HCT116 (cell line): ENCODE data around the gene PFKP. TPM values are rescaled to one million over a fixed set of nuclear protein-coding genes. Genes with fewer than 3 reads are reported as not detected.
A peak's percentile ranks its signal among the peaks of the same experiment; 100 is the strongest.

Source experiments
- ATAC-seq: fragments of 200-7000 bp; cut with Tn5 transposase; 2 replicates; pipeline ENCODE4 v1.9.1; 2020; ENCODE audit warnings: mild to moderate bottlenecking, moderate library complexity
- BruUV-seq: library from RNA; stranded (reverse); fragments of 400-500 nt; replicated peaks from 2 replicates; lab custom pipeline; 2021; lab: Mats Ljungman, UMichigan
- CTCF ChIA-PET: fragments of 300-600 bp; sonication (Branson Sonifier 250); formaldehyde crosslinking; loops from one replicate; lab custom pipeline; 2021; ENCODE audit warnings: antibody characterized with exemption; lab: Charles Lee
- POLR2A ChIA-PET: fragments of 300-600, 350-600 bp; sonication (Branson Sonifier 250); formaldehyde crosslinking; loops from one replicate; lab custom pipeline; 2021; ENCODE audit warnings: antibody characterized with exemption; lab: Charles Lee
- RAD21 ChIA-PET, 2 experiments: fragments of 300-600 bp; sonication (Branson Sonifier 250); formaldehyde crosslinking; loops; one replicate each; lab custom pipeline; 2023; ENCODE audit warnings: low total read pairs in 2 of 2; ENCODE audit not compliant: uncharacterized antibody in 2 of 2, unreplicated experiment in 2 of 2, low non-redundant PET in 1 of 2; lab: Charles Lee
- DNase-seq: peaks from one replicate; pipeline ENCODE4 v3.0.0-alpha.2; 2010; ENCODE audit warnings: low read depth, low spot score
- H2AFZ ChIP-seq: fragments of 200-600 bp; shearing (Covaris generic), sonication (generic); 2 replicates; pipeline ENCODE4 v1.6.1; 2017; ENCODE audit warnings: low read depth, mixed run types, mixed read lengths, antibody characterized with exemption, low read length; ENCODE audit not compliant: poor library complexity, severe bottlenecking
- H3K27ac ChIP-seq: 2 replicates; pipeline ENCODE4 v1.5.1; 2012; ENCODE audit warnings: low read depth, low read length
- H3K27me3 ChIP-seq: fragments of 200-600 bp; sonication (generic); 2 replicates; pipeline ENCODE4 v1.6.1; 2016; ENCODE audit warnings: mixed run types, low read length, mixed read lengths; ENCODE audit not compliant: insufficient read depth
- H3K36me3 ChIP-seq, 2 experiments: fragments of 200-500 bp in 1 of 2; fragments of 200-600 bp in 1 of 2; sonication (Bioruptor generic) in 1 of 2; sonication (generic) in 1 of 2; 2 replicates each; pipeline versions ENCODE4 v1.5.1 to v1.6.1; 2014 to 2016; ENCODE audit warnings: low read length in 2 of 2, inconsistent platforms in 1 of 2, mixed read lengths in 1 of 2, mixed run types in 1 of 2; ENCODE audit not compliant: insufficient read depth in 2 of 2, control insufficient read depth in 1 of 2
- H3K4me1 ChIP-seq, 2 experiments: fragments of 200-600 bp in 1 of 2; sonication (generic) in 1 of 2; 2 replicates each; pipeline versions ENCODE4 v1.5.1 to v1.6.1; 2012 to 2017; ENCODE audit warnings: low read length in 2 of 2, inconsistent platforms in 1 of 2, mild to moderate bottlenecking in 1 of 2, mixed read lengths in 1 of 2, mixed run types in 1 of 2, moderate library complexity in 1 of 2; ENCODE audit not compliant: insufficient read depth in 2 of 2, control insufficient read depth in 1 of 2
- H3K4me2 ChIP-seq: fragments of 200-600 bp; sonication (generic); 2 replicates; pipeline ENCODE4 v1.6.1; 2017; ENCODE audit warnings: mixed run types, low read length, mixed read lengths
- H3K4me3 ChIP-seq, 2 experiments: fragments of 200-600 bp in 1 of 2; sonication (generic) in 1 of 2; replicated peaks in 1 of 2; 2 replicates each; pipeline ENCODE4 v1.5.1; 2011 to 2016; ENCODE audit warnings: low read length in 2 of 2, control low read depth in 1 of 2, low read depth in 1 of 2, mild to moderate bottlenecking in 1 of 2, mixed read lengths in 1 of 2, mixed run types in 1 of 2
- H3K79me2 ChIP-seq: fragments of 200-600 bp; sonication (generic); 2 replicates; pipeline ENCODE4 v1.6.1; 2017; ENCODE audit warnings: mild to moderate bottlenecking, mixed run types, low read length, moderate library complexity, mixed read lengths; ENCODE audit not compliant: insufficient read depth
- H3K9ac ChIP-seq: fragments of 200-600 bp; sonication (generic); 2 replicates; pipeline ENCODE4 v1.6.1; 2016; ENCODE audit warnings: low read length, mixed read lengths
- H3K9me2 ChIP-seq: fragments of 200-600 bp; sonication (generic), shearing (Covaris generic); 2 replicates; pipeline ENCODE4 v1.6.1; 2017; ENCODE audit warnings: mixed run types, mild to moderate bottlenecking, moderate library complexity; ENCODE audit not compliant: insufficient read depth
- H3K9me3 ChIP-seq, 2 experiments: fragments of 200-500 bp in 1 of 2; fragments of 200-600 bp in 1 of 2; sonication (Bioruptor generic) in 1 of 2; sonication (generic) in 1 of 2; 2 replicates each; pipeline ENCODE4 v1.6.1; 2014 to 2017; ENCODE audit warnings: low read length in 2 of 2, mixed read lengths in 2 of 2, inconsistent platforms in 1 of 2, low read depth in 1 of 2, mild to moderate bottlenecking in 1 of 2, mixed run types in 1 of 2, moderate library complexity in 1 of 2; ENCODE audit not compliant: control insufficient read depth in 1 of 2, insufficient read depth in 1 of 2
- H4K20me1 ChIP-seq: fragments of 200-600 bp; sonication (generic), shearing (Covaris generic); 2 replicates; pipeline ENCODE4 v1.6.1; 2017; ENCODE audit warnings: mixed run types, mild to moderate bottlenecking, moderate library complexity; ENCODE audit not compliant: insufficient read depth
- CBX3 ChIP-seq: IDR thresholded peaks from 2 replicates; pipeline ENCODE4 v1.6.1; 2012; ENCODE audit warnings: low read depth
- CTCF ChIP-seq, 3 experiments: fragments of 200-600 bp in 1 of 3; sonication (generic) in 1 of 3; IDR thresholded peaks in 2 of 3; conservative IDR thresholded peaks in 1 of 3; 2 replicates each; pipeline ENCODE4 v1.5.1; 2012 to 2017; ENCODE audit warnings: low read depth in 2 of 3, low read length in 2 of 3, antibody characterized with exemption in 1 of 3, borderline replicate concordance in 1 of 3, control low read depth in 1 of 3, mild to moderate bottlenecking in 1 of 3, mixed read lengths in 1 of 3, mixed run types in 1 of 3, moderate library complexity in 1 of 3; ENCODE audit not compliant: insufficient read depth in 1 of 3
- FOSL1 ChIP-seq: IDR thresholded peaks from 2 replicates; pipeline ENCODE4 v1.6.1; 2012; ENCODE audit warnings: low read depth
- JUND ChIP-seq: IDR thresholded peaks from 2 replicates; pipeline ENCODE4 v1.6.1; 2012
- POLR2AphosphoS5 ChIP-seq: IDR thresholded peaks from 2 replicates; pipeline ENCODE4 v1.6.1; 2011; ENCODE audit warnings: mild to moderate bottlenecking, low read depth, low read length, moderate library complexity
- SRF ChIP-seq: IDR thresholded peaks from 2 replicates; pipeline ENCODE4 v1.6.1; 2012; ENCODE audit warnings: low read depth
- YY1 ChIP-seq: IDR thresholded peaks from 2 replicates; pipeline ENCODE4 v1.6.1; 2011; ENCODE audit warnings: low read length, low read depth, moderate library complexity, mild to moderate bottlenecking; ENCODE audit not compliant: insufficient replicate concordance; ENCODE audit errors: extremely low read depth
- intact Hi-C: fragments of 100-400 bp; cut with micrococcal nuclease; formaldehyde crosslinking; loops from 2 replicates; pipeline ENCODE4 v1.10.0; 2022
- total RNA-seq: library from RNA; stranded (reverse); gene quantifications from one replicate; pipeline ENCODE4 v1.2.1, GENCODE V29; 2021; ENCODE audit not compliant: unreplicated experiment
- TF ChIP-seq, protein P1 (sequence below): IDR thresholded peaks from 2 replicates; pipeline ENCODE4 v1.6.1; 2011; ENCODE audit warnings: mild to moderate bottlenecking, low read length, moderate library complexity; ENCODE audit not compliant: insufficient replicate concordance; ENCODE audit errors: extremely low read depth

Gene PFKP
- total RNA-seq, 1 experiment from 2014 or later: 237 TPM

- ChIA-PET RAD21 (no interaction called here), CTCF (no interaction called here), POLR2A (no interaction called here)
- Histone ChIP-seq H3K9me2 (no peaks in the 10 kb centered on the region), H3K36me3 (peaks cover 58 to 73% of the 10 kb centered on the region in 2 experiments), H2AFZ (no peak overlapping the region), H3K79me2 (no peaks in the 10 kb centered on the region), H3K27me3 (no peaks in the 10 kb centered on the region), H3K4me3 (no peak overlapping the region), H3K9ac (no peak overlapping the region), H3K9me3 (no peaks in the 10 kb centered on the region), H3K4me1 (no peaks in the 10 kb centered on the region), H4K20me1 (no peaks in the 10 kb centered on the region), H3K27ac (no peak overlapping the region), H3K4me2 (no peak overlapping the region)
- ATAC-seq (no peak), DNase-seq (no peak)
- no TSS peak for BruUV-seq
- no peak for TF ChIP-seq YY1
- peak; percentile 25 for TF ChIP-seq POLR2AphosphoS5
- intact Hi-C loops: no loop called here
Measured at GRCh38 chr10:3136763-3137611, 69.6 kb downstream of the PFKP start.

GRCh38 chr10:3137958-3138726 lies 70.8 kb downstream of the PFKP start:
- H4K20me1 ChIP-seq: no peaks in the 10 kb centered on the region
- RAD21 ChIA-PET: no interaction called here
- POLR2A ChIA-PET: no interaction called here

More at GRCh38 chr10:3137958-3138726, 70.8 kb downstream of the PFKP start:
- intact Hi-C loops: no loop called here
- peaks cover 60 to 65% of the 10 kb centered on the region in 2 experiments for H3K36me3 ChIP-seq
- H3K27me3 ChIP-seq: no peaks in the 10 kb centered on the region
- no peak for TF ChIP-seq JUND
- TF ChIP-seq SRF: no peak
- TF ChIP-seq, protein P1, sequence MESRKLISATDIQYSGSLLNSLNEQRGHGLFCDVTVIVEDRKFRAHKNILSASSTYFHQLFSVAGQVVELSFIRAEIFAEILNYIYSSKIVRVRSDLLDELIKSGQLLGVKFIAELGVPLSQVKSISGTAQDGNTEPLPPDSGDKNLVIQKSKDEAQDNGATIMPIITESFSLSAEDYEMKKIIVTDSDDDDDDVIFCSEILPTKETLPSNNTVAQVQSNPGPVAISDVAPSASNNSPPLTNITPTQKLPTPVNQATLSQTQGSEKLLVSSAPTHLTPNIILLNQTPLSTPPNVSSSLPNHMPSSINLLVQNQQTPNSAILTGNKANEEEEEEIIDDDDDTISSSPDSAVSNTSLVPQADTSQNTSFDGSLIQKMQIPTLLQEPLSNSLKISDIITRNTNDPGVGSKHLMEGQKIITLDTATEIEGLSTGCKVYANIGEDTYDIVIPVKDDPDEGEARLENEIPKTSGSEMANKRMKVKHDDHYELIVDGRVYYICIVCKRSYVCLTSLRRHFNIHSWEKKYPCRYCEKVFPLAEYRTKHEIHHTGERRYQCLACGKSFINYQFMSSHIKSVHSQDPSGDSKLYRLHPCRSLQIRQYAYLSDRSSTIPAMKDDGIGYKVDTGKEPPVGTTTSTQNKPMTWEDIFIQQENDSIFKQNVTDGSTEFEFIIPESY: no peak
- TF ChIP-seq CTCF (IDR thresholded peaks at IDR 0.05 in 2 of 3, conservative IDR thresholded peaks at IDR 0.05 in 1 of 3; ENCODE audit: borderline replicate concordance in 1 of 3, insufficient read depth in 1 of 3, low read depth in 2 of 3, low read length in 2 of 3): no peak
- no peak for TF ChIP-seq FOSL1
- TF ChIP-seq CBX3: no peak
- H2AFZ ChIP-seq: no peak overlapping the region
- H3K9ac ChIP-seq: no peak overlapping the region
- H3K27ac ChIP-seq: no peak overlapping the region
- ATAC-seq (no peak), DNase-seq (no peak)
- no peaks in the 10 kb centered on the region for H3K9me3 ChIP-seq
- no peaks in the 10 kb centered on the region for H3K4me1 ChIP-seq
- H3K9me2 ChIP-seq: no peaks in the 10 kb centered on the region
- H3K79me2 ChIP-seq: no peaks in the 10 kb centered on the region
- H3K4me2 ChIP-seq: no peak overlapping the region
- CTCF ChIA-PET: no interaction called here
- BruUV-seq: no TSS peak
- no peak overlapping the region for H3K4me3 ChIP-seq
